B cell (primary cell): ENCODE data around the gene ATAD1. TPM values are rescaled to one million over a fixed set of nuclear protein-coding genes. Genes with fewer than 3 reads are reported as not detected.

Experiments used
- ATAC-seq: fragments of 200-7000 bp; cut with Tn5 transposase; one replicate; pipeline ENCODE4 v1.10.0; 2021; ENCODE audit warnings: low read depth, mild to moderate bottlenecking, moderate number of reproducible peaks, moderate library complexity
- CTCF ChIA-PET: fragments of 350-600 bp; sonication (Branson Sonifier 250); formaldehyde crosslinking; loops from one replicate; lab custom pipeline; 2021; ENCODE audit warnings: antibody characterized with exemption, inconsistent platforms; lab: Charles Lee
- POLR2A ChIA-PET: fragments of 350-600 bp; sonication (Branson Sonifier 250); formaldehyde crosslinking; loops from one replicate; lab custom pipeline; 2021; ENCODE audit warnings: antibody characterized with exemption; lab: Charles Lee
- DNase-seq: peaks from one replicate; pipeline ENCODE4 v3.0.0; 2013
- H2AFZ ChIP-seq: 2 replicates; pipeline ENCODE4 v1.6.1; 2012; ENCODE audit warnings: mild to moderate bottlenecking, low read depth, low read length; ENCODE audit not compliant: insufficient read depth, poor library complexity, severe bottlenecking
- H3K27ac ChIP-seq, 2 donors: 1 replicate in 1 of 2; 2 replicates in 1 of 2; pipeline ENCODE4 v1.5.1; 2012 to 2013; ENCODE audit warnings: low read length in 2 of 2, mild to moderate bottlenecking in 2 of 2, moderate library complexity in 1 of 2
- H3K27me3 ChIP-seq, 4 experiments: fragments of 200-600 bp in 1 of 4; sonication (generic) in 1 of 4; replicated peaks in 1 of 4; 1 replicate in 2 of 4; 2 replicates in 2 of 4; pipeline versions ENCODE4 v1.6.1 to v1.7.0; 2013 to 2016; ENCODE audit warnings: low read length in 3 of 4, mild to moderate bottlenecking in 2 of 4, mixed read lengths in 1 of 4, moderate library complexity in 1 of 4; ENCODE audit not compliant: insufficient read depth in 4 of 4, control insufficient read depth in 3 of 4; ENCODE audit errors: control extremely low read depth in 1 of 4
- H3K36me3 ChIP-seq, 2 experiments: replicated peaks in 1 of 2; 1 replicate in 1 of 2; 2 replicates in 1 of 2; pipeline versions ENCODE4 v1.6.1 to v1.7.1; 2013; ENCODE audit warnings: low read length in 1 of 2; ENCODE audit not compliant: insufficient read depth in 2 of 2, control insufficient read depth in 1 of 2; ENCODE audit errors: control extremely low read depth in 1 of 2, extremely low read depth in 1 of 2
- H3K4me1 ChIP-seq, 2 donors: fragments of 200-600 bp in 1 of 2; sonication (generic) in 1 of 2; 1 replicate in 1 of 2; 2 replicates in 1 of 2; pipeline versions ENCODE4 v1.5.1 to v1.6.1; 2013 to 2017; ENCODE audit warnings: low read length in 2 of 2; ENCODE audit not compliant: control insufficient read depth in 2 of 2, insufficient read depth in 2 of 2
- H3K4me2 ChIP-seq: replicated peaks from 2 replicates; pipeline ENCODE3; 2012; ENCODE audit warnings: mild to moderate bottlenecking, low read depth, low read length; ENCODE audit not compliant: poor library complexity, severe bottlenecking
- H3K4me3 ChIP-seq, 5 experiments: fragments of 200-600 bp in 1 of 5; sonication (generic) in 1 of 5; 1 replicate in 3 of 5; 2 replicates in 2 of 5; pipeline versions ENCODE4 v1.5.1 to v1.7.0; 2011 to 2016; ENCODE audit warnings: low read length in 4 of 5, mild to moderate bottlenecking in 4 of 5, low read depth in 2 of 5, control low read depth in 1 of 5, moderate library complexity in 1 of 5; ENCODE audit not compliant: insufficient read depth in 1 of 5; ENCODE audit errors: control extremely low read depth in 1 of 5, extremely low read depth in 1 of 5
- H3K79me2 ChIP-seq: fragments of 200-600 bp; sonication (generic); one replicate; pipeline ENCODE4 v1.6.0; 2016; ENCODE audit warnings: low read length; ENCODE audit not compliant: control insufficient read depth, insufficient read depth
- H3K9ac ChIP-seq: fragments of 200-600 bp; sonication (generic); 2 replicates; pipeline ENCODE4 v1.6.1; 2017; ENCODE audit warnings: mild to moderate bottlenecking, low read length, moderate library complexity
- H3K9me3 ChIP-seq, 3 donors: one replicate each; pipeline versions ENCODE4 v1.6.1 to v1.7.1; 2013; ENCODE audit warnings: low read length in 2 of 3; ENCODE audit not compliant: control insufficient read depth in 2 of 3, insufficient read depth in 1 of 3; ENCODE audit errors: control extremely low read depth in 1 of 3
- H4K20me1 ChIP-seq: 2 replicates; pipeline ENCODE4 v1.6.0; 2012; ENCODE audit warnings: mild to moderate bottlenecking, low read length; ENCODE audit not compliant: insufficient read depth, control insufficient read depth, poor library complexity, severe bottlenecking
- H3K27ac Mint-ChIP-seq: one replicate; pipeline ENCODE4 v1.8.0; 2021; ENCODE audit warnings: mixed read lengths
- H3K27me3 Mint-ChIP-seq: one replicate; pipeline ENCODE4 v1.8.0; 2021; ENCODE audit warnings: mixed read lengths
- H3K4me1 Mint-ChIP-seq: one replicate; pipeline ENCODE4 v1.8.0; 2021; ENCODE audit warnings: mixed read lengths
- H3K4me3 Mint-ChIP-seq: one replicate; pipeline ENCODE4 v1.8.0; 2021; ENCODE audit warnings: mixed read lengths
- H3K9me3 Mint-ChIP-seq: one replicate; pipeline ENCODE4 v1.8.0; 2022; ENCODE audit warnings: mixed read lengths; ENCODE audit not compliant: insufficient read depth
- CTCF ChIP-seq: fragments of 200-600 bp; IDR thresholded peaks from one replicate; pipeline ENCODE4 v1.8.0; 2022; ENCODE audit warnings: antibody characterized with exemption, mild to moderate bottlenecking
- EZH2 ChIP-seq: IDR thresholded peaks from 2 replicates; pipeline ENCODE4 v1.6.1; 2012; ENCODE audit warnings: borderline replicate concordance, low read depth, mild to moderate bottlenecking, moderate library complexity, low read length; ENCODE audit not compliant: insufficient read depth, poor library complexity, severe bottlenecking
- WGBS: methylation state at CpG from one replicate; pipeline ENCODE4 v1.1.5; 2013; ENCODE audit warnings: missing lambda C conversion rate; ENCODE audit not compliant: insufficient coverage; 5-methylcytosine and 5-hydroxymethylcytosine counted together
- intact Hi-C: fragments of 100-400 bp; cut with micrococcal nuclease; formaldehyde crosslinking; loops from one replicate; pipeline ENCODE4 v1.10.0; 2022
- polyA plus RNA-seq: library from polyadenylated mRNA; depleted of rRNA; stranded (reverse); fragments of >200 nt; gene quantifications from 2 replicates; pipeline ENCODE4 v1.2.3, GENCODE V29; 2012
- total RNA-seq, 2 donors: library from RNA; stranded (reverse); fragments of 120-200 nt in 1 of 2; gene quantifications; 1 replicate in 1 of 2; 2 replicates in 1 of 2; pipeline versions ENCODE4 v1.2.3 to v1.2.4, GENCODE V29; 2013 to 2022

ATAD1 gene
- total and polyA plus RNA-seq, 2 donors (not counting 1 experiment from before 2014, with no cell fraction given), result 6.1 to 44.9 TPM

- no peaks in the 10 kb centered on the region for H3K79me2 ChIP-seq
- peaks cover 4% of the 10 kb centered on the region for H3K9me3 Mint-ChIP-seq
- H2AFZ ChIP-seq, result no peak overlapping the region
- no peaks in the 10 kb centered on the region for H3K4me1 Mint-ChIP-seq
- DNase-seq (no peak), ATAC-seq (no peak)
- H3K36me3 ChIP-seq, result peaks cover 3 to 12% of the 10 kb centered on the region in 2 experiments
- WGBS, result no CpG with 5 or more reads among the region's 2 CpGs
- no peak overlapping the region for H3K9ac ChIP-seq
- no peaks in the 10 kb centered on the region for H3K9me3 ChIP-seq
- TF ChIP-seq EZH2 (no peak), CTCF (no peak)
- POLR2A ChIA-PET, result no interaction called here
- H3K4me3 Mint-ChIP-seq, result no peak overlapping the region
- intact Hi-C loops, result no loop called here
- H4K20me1 ChIP-seq, result no peaks in the 10 kb centered on the region
- no peaks in the 10 kb centered on the region for H3K4me1 ChIP-seq
- H3K4me2 ChIP-seq, result no peak overlapping the region
- no peaks in the 10 kb centered on the region for H3K27me3 Mint-ChIP-seq
- no peak overlapping the region for H3K4me3 ChIP-seq
- CTCF ChIA-PET, result interaction anchor here (2.9 kb wide), 1 partner anchor 9 kb away, joined by 10 read pairs; no protein-coding TSS in a partner anchor
- H3K27ac ChIP-seq, result no peak overlapping the region
- no peak overlapping the region for H3K27ac Mint-ChIP-seq
- H3K27me3 ChIP-seq, result no peaks in the 10 kb centered on the region
These were observed 66.8 kb downstream of the ATAD1 start for GRCh38 chr10:87751274-87751673.

GRCh38 chr10:87750817-87751216, 67.2 kb downstream of the ATAD1 start:
- H3K4me3 ChIP-seq, result no peak overlapping the region
- TF ChIP-seq CTCF (no peak), EZH2 (no peak)
- H3K4me1 Mint-ChIP-seq, result no peaks in the 10 kb centered on the region
- no peaks in the 10 kb centered on the region for H3K27me3 Mint-ChIP-seq
- no peaks in the 10 kb centered on the region for H3K79me2 ChIP-seq
- H3K27me3 ChIP-seq, result no peaks in the 10 kb centered on the region
- no peak overlapping the region for H2AFZ ChIP-seq
- CTCF ChIA-PET, result interaction anchor here (2.9 kb wide), 1 partner anchor 9 kb away, joined by 10 read pairs; no protein-coding TSS in a partner anchor
- no peak overlapping the region for H3K27ac ChIP-seq
- H4K20me1 ChIP-seq, result no peaks in the 10 kb centered on the region
- no peak for DNase-seq
- no peaks in the 10 kb centered on the region for H3K4me1 ChIP-seq
- POLR2A ChIA-PET, result no interaction called here
- intact Hi-C loops, result no loop called here
- H3K4me2 ChIP-seq, result no peak overlapping the region
- peaks cover 4% of the 10 kb centered on the region for H3K9me3 Mint-ChIP-seq
- H3K9ac ChIP-seq, result no peak overlapping the region
- no peak overlapping the region for H3K27ac Mint-ChIP-seq
- H3K36me3 ChIP-seq, result peaks cover 3 to 8% of the 10 kb centered on the region in 2 experiments
- no peaks in the 10 kb centered on the region for H3K9me3 ChIP-seq
- no peak for ATAC-seq
- H3K4me3 Mint-ChIP-seq, result no peak overlapping the region
